HG03460 (cell line): ENCODE data around the gene SRPX.

ENCODE experiments used
- ATAC-seq: cut with Tn5 transposase; IDR thresholded peaks from one replicate; pipeline ENCODE4 v1.9.1; 2021; ENCODE audit not compliant: unreplicated experiment

The SRPX gene

DNA sequence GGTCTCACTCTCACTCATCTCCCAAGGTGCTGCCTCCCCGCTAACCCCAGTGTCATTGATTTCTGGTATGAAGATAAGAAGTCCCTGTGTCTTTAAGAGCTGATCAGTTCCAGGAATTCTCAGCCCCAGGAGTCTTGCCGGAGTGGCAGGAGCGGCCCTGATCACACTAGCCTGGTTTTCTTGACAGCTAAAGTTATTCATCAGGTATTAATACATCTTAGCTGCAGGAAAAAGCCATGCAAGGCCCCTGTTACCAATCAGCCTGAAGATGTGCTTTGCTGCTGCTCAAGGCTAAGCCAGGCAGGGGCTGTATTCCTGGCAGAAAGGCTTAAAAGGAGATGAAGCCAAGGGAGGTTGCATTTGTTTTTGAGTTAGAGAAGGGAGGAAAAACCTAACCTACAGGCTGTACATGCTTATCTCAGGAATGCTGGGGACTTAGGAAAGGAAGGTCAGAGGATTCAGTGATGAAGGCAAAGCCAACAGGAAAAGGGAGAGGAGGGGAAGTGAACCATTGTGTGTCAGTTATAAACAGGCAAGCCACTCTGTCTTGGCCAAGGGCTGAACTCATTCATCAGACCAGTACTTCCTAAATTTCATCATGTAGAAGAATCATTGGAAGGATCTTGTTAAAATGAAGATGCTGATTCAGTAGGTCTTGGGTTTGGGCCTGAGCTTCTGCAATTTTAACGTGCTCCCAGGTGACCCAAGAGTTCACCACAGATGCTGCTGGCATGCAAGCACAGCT, 8.6 kb downstream of the SRPX start:
- ATAC-seq = no peak

DNA sequence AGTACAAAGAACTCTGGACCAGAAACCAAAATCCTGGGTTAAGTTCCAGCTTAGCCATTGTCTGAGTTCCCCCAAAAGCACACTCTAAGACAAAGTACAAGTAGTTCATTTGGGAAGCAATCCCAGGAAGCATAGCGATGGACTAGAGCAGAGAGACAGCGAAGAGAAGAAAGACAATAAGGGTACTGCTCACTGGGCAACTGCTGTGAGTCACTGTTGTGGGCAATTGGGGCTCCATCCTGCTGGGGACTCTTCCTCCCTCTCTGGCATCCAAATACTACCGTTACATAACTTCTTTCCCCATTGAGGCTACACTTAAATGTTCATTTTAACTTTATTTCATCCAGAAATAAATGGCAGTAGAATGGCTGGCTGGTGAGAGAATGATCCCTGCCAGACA, 14.1 kb downstream of the SRPX start:
- ATAC-seq = no peak

DNA sequence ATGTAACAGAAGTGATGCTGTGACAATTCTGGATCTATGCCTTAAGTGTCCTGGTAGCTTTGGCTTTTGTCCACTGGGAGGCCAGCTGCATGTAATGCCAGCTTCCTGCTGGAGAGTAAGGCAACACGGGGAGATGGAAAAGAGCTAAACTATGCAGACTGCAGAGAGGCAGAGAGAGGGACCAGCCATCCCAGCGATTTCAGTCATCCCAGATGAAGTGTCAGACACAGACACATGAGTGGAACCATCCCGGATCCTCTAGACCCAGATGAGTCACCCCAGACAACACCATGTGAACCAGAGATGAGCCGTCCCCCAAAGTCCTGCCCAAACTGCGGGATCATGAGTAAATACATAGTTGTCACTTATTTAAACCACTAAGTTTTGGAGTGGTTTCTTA, 14.6 kb downstream of the SRPX start:
- ATAC-seq = no peak

DNA sequence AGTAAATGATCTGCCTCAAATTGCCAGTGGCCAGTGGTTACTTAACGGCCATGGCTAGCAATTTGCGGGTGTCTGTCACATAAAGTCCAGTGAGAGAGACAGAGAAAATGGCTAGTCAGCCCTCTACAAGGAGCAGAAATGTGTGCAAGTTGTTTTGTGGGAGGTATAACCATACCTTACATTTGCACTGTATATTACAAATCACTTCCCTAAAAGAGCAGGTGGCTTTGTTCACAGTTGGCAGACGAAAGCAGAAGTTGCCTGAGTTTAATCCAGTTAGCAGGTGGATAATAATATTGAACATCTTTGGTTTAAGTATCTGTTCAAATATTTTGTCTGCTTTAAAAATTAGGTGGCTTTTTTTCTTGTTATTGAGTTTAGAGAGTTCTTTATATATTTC, 15.6 kb downstream of the SRPX start:
- no peak for ATAC-seq

DNA sequence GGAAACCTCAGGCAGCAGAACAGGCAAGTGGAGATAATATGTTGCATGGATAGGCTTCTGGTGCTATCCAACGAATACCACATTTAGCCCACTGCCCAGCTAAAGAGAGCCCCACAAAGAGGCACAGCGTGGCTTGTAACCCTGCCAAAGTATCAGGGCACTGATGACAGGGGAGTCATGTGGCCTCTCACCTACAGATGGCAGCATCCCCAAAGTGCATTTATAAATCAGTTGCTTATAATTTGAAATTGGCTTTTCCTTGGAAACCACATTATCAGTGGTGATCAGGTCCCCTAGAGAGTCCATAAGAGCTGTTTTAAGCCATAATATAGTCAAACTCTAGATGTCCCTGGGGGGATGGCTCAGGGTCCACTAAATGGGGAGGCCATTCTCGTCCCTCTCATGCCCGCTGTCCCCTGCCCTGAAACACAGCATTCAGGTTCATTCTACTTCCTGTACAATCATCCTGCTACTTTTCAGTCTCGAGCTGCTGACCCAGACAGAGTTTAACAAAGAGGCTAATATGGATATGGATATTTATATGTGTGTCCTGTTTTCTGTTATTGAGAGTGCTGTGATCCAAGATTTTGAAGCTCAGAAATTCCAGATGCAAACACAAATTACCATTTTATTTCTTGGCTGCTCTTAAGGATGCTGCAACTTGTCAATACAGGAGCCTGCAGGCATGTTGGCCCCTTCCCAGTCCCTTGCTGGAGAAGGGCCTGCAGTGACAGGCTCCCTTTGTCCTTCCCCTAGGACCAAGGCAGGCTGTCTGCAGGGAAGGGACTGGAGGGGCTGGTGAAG, 28.5 kb downstream of the SRPX start:
- no peak for ATAC-seq

DNA sequence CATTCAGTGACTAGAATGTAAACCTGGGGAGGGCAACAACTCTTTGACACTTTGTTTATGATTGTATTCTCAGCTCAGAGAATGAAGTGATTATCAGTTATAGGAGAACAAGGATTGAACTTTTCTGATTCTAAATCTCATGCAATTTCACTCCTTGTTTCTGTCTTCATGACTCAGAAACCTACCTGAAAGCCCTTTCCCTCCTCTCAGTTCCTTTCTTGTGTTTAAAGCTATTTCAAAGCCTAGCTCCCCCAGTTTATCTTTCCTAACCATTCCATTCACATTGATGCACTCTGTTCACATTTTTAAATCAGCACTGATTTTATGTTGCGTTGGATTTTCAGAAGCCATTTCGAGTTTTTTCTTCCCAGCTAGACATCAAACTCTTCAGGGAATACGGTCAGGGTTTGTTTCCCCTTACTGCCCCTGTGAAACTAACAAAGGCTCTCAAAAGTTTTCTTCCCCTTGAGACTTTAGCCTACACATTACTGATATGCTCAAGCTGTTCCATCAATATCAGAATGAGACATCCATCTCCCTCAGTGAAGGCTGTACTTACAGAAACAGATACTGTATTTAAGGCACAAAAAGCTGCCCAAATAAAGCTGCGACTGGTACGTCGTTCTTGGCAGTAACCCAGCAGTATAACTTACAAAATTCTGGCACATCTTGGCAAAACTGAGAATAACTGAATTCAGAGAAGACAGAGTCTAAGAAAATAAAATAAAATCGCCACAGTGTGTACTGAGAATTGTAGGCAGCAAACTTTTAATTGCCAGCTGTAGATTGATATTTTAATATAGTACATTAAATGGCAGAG, 31.0 kb downstream of the SRPX start:
- no peak for ATAC-seq

DNA sequence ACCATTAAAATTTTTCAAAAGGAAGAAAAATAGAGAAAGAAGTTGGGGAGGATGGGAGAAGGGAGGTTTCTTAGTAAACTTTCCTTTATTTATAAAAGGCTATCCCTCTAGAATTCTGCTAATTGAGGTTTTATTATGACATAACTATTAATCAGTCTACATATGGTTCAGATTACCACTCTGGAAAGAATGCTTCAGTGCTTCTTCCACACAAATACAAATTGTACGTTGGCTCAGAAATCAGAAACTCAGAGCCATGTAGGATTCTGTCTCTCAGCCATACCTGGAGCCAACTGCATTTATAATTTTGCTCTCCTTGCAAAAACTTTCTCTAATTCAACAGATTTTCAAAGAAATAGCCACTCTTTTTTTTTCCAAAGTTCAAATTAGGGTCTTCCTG, 37.1 kb downstream of the SRPX start:
- ATAC-seq = no peak

DNA sequence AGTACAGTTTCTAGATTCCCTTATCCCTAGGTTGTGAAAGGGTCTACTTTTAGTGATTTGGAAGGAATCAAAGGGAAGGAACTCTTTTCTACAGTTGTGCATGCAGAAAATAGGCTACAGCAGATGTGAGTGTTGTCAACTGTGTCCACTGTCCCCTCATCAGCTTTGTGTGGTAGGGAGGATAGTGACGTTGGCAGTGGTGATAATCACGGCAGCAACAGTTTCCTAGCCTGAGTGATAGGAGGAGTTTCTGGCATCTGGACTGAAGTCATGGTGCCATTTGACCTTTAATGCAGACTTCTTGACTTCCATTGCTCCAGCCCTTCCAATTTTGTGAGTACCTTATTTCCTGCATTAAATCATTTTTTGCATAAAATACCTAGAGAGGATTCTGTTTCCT, 39.3 kb downstream of the SRPX start:
- ATAC-seq = no peak

DNA sequence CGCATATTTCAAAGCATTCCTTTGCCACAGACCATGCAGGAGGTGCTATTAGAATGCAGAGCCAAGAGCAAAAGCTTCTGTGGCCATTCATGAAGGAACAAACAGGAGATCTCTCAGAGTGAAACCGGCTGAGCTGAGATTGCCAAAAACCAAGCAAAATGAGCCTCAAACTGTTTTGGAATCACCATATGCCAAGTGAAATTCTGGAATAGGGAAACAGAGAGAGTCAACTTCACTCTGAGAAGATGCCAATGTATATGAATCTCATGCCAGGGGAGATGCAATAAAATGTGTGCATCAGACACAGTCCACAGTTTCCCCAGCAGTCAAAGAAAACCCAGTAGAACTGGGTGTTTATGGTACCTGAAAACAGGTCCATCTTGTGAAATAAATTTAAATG, 42.3 kb downstream of the SRPX start:
- ATAC-seq = no peak

DNA sequence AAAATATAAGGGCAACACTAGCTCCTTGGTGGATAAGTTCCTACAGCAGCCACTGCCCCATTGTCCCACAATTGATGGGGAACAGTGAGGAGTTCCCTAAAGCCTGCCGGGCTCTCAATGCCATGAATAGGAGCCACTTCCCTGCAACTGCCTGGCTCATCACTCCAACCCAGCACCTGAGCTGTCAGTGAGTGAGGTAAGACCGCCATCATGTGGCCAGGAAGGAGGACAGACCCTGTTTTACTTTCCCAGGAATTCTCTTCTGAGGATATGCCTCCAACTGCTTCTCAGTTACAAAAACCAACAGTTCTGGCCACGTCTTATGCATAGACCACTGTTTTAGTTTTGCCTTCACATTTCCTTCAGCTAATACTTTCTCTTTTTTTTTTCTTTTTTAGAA, 45.5 kb downstream of the SRPX start:
- no peak for ATAC-seq

DNA sequence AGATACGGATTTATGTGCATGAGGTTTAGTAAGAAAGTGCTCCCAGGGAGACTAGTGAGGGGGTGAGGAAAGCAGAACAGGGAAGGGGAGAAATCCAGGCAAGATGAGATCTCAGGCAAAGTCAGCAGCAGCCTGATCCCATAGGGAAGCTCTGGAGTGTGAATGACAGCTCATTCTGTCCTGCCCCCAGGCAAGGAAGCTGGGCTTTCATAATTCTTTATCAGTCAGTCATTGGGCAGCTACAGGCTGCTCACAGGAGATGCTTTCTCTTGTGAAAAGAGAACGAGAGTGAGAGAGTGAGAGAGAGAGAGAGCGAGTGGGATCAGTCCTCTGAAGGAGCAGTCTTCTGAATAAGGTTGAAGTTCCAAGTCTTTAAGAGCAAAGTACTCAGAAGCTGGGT, 48.1 kb downstream of the SRPX start:
- ATAC-seq = no peak

DNA sequence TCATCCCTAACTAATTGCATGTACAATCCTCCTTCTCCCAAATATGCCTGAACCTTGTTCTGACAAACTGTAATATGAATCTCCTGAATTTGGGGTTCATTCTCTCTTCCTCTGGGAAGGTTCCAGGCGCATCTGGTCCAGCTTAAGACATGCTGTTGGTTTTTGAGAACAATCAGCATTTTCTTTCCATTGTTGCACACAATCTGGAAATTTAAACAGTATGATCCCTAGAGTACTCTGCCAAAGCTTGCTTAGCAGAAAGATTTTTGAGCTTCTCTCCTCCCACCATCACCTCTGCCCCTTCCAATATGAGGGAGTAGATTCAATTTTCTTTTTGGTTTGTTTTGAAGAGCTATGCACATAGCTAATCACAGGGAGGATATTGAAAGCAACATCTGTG, 50.1 kb downstream of the SRPX start:
- ATAC-seq = no peak

DNA sequence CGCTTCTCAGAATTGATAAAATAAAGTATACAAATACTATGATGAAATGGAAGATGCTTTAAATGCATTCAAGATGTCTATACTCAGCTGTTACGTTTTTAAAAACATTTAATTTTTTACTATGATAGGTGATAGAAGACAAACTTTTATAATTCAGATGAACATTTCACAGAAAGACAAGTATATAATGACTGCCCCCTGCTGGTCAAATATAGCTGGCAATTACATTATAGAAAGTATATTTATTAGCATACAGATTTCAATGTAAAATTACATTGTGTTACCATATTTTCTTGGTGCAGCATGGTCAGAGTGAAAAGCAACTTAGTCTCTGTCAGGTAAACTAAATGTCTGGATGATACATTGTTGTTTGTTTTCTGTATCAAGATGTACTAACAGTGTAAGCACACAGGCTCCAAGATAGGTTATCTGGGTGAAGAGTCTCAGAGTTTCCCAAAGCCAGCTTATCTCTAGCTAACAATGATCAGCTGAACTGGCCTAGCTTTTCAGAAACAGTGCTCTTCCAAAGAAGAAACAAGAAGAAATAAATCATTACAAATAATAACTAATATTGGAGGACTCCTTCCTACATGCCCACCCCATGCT, 54.1 kb downstream of the SRPX start:
- no peak for ATAC-seq

DNA sequence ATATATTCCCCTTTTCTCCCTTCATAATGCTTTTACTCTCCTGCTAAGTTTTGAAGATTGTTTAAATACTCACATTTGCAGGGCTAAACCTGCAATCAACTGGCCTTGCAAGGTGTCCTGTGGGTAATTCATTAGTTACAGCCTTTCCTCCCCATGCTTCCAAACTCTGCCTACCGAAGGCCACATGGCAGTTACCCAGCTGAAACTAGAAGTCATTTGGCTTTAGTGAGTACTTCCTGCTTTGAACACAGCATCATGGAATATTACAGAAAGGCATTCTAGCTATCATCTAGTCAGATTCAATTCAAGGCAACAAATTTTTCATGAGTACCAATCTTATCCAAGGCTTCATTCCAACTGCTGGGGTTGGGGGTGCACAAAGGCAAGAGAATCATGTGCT, 55.6 kb downstream of the SRPX start:
- ATAC-seq = no peak

DNA sequence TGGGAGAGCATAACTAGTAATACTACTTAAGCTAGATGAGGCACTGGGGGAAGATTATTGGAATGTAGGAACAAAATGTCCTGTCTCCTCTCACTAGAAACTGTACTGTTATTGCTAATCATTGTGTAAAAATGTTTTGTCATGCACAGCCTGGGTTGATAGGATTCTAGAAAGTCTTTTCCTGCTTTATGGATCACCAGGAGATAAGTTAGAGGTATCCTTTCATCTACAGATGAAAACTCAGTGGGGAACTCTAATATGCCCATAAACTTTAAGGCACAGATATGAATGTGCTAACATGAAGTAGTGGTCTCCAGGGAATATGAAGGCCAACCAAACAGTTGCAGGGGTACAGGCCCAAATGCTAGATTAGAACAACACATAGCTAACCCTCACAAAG, 57.5 kb downstream of the SRPX start:
- no peak for ATAC-seq

DNA sequence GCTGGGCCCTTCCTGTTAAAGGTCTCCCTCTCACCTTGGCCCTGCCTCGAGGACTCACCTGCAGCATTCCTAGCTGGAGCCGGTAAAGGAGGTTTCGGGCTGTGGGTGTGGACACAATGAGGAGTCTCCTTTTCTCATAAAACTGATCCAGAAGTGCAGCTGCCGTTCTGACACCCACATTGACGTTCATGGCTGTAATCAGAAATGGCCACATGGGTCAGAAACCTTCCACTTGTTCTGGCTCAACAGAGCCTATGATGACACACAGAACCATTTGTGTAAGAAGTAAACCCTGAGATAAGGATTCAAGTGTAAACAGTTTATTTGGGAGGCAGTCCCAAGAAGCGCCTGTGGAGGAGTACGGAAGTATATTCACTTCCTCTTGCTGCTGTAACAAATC, 63.8 kb downstream of the SRPX start:
- ATAC-seq = no peak

DNA sequence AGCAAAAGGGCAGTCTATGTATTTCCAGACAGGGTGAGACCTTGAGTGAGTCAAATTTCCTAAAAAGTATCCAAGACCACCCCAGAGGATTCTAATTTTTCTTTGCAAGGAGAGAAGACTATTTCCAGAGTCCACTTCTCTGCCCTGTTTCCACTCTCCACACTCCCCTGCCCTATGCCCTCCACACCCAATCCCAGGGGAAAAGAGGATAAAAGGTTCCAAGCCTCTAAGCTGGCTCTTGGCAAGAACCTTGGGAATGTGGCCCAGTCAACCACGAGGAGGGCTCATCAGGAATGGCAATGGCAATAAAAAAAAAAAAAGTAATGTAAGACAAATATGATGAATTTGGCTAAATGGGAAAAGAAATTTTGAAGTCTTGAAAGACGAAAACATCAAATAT, 65.9 kb downstream of the SRPX start:
- no peak for ATAC-seq

DNA sequence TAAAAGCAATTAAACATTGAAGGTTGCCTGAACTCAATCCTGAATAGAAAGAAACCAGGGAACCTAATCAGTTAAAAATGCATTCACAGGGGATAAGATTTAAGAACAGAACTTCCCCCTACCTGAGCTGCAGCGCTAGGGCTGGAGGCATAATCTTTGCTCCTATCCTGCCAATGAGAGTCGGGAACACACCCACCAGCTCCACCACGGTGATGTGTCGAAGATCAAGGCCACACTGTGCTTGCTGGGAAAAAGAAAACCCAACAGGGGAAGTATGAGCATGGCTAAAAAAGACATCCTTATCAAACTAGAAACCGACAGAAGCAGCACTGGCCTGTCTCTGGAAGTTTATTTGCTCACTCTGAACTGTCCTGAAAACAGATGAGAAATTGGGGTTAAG, 66.3 kb downstream of the SRPX start:
- ATAC-seq = no peak

DNA sequence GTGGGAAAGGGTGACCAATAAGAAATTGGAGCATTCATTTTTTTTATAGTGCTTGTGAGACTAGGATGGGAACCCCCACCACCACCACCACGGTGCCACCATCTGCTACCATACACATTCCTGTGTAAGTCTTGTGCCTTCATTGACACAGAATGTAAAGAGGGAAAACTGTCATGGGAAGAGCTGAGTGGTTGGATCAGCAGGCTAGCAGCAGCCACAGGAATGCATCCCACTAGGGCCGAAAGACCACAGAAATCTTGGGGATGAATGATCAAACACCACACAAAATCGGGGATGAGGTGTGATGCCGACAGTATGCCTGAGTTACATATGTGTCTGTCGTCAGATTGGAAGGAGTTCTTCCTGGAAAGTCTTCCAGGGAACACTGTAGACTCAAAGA, 69.2 kb downstream of the SRPX start:
- no peak for ATAC-seq

DNA sequence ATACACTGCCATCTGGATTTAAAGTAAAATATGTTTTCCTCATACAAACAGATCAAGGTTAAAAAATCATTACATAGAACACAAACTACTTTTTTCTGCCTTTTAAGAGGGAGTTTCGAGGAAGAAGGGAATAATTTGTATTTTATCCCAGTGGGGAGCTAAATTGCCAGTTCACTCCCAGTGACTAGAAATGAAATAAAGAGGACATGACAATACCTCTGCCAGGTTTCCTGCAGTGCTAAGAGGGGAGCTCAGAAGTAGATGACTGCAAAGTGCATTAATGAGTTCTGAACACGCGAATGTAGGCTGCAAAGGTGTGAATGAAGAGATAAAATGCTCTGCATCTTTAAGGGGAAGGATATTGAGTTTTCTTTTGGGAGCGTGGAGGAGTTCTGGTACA, 69.7 kb downstream of the SRPX start:
- no peak for ATAC-seq

DNA sequence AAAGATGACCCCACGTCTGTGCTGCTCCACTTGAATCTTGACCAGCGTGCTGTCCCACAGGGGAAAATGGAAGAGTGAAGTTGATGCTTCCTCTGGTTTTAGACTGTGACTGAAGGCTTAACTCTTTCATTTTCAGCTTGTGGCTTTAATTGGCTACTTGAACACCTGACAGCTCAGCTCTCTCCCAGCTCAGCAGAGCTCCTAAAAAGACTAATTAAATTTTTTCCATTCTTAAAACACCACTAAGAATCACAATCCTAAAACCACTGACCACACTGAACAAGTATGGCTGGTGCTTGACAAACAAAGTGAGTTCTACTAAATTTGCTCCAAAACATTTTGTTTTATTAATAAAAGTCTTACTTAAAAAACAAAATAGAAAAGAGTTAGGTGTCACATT, 71.7 kb downstream of the SRPX start:
- no peak for ATAC-seq
